Fibroblast of lung (primary cell): Measurements from ENCODE around the gene COMMD3. TPM values are rescaled to one million over a fixed set of nuclear protein-coding genes. Genes with fewer than 3 reads are reported as not detected.
A peak's percentile ranks its signal among the peaks of the same experiment; 100 is the strongest.

Experiments used
- DNase-seq, 2 donors: peaks; one replicate each; pipeline versions ENCODE4 v3.0.0 to v3.0.0-alpha.2; 2010; ENCODE audit warnings: low read depth in 2 of 2
- H2AFZ ChIP-seq: 2 replicates; pipeline ENCODE4 v1.5.1; 2012; ENCODE audit warnings: low read length, control low read depth, inconsistent platforms
- H3K27ac ChIP-seq: 2 replicates; pipeline ENCODE4 v1.5.1; 2011; ENCODE audit warnings: low read length, control low read depth; ENCODE audit not compliant: insufficient read depth
- H3K27me3 ChIP-seq: 2 replicates; pipeline ENCODE4 v1.5.1; 2011; ENCODE audit warnings: mild to moderate bottlenecking, low read length; ENCODE audit not compliant: control insufficient read depth, insufficient read depth
- H3K36me3 ChIP-seq: 2 replicates; pipeline ENCODE4 v1.5.1; 2011; ENCODE audit warnings: low read length; ENCODE audit not compliant: control insufficient read depth, insufficient read depth
- H3K4me1 ChIP-seq: 2 replicates; pipeline ENCODE4 v1.5.1; 2011; ENCODE audit warnings: low read length; ENCODE audit not compliant: control insufficient read depth, insufficient read depth; ENCODE audit errors: extremely low read depth
- H3K4me2 ChIP-seq: 2 replicates; pipeline ENCODE4 v1.5.1; 2011; ENCODE audit warnings: low read length, control low read depth; ENCODE audit not compliant: insufficient read depth; ENCODE audit errors: extremely low read depth
- H3K4me3 ChIP-seq, 4 experiments: fragments of 200-600 bp in 1 of 4; sonication (generic) in 1 of 4; replicated peaks in 1 of 4; 2 replicates each; pipeline ENCODE4 v1.5.1; 2011 to 2016; ENCODE audit warnings: low read length in 4 of 4, low read depth in 3 of 4, mild to moderate bottlenecking in 3 of 4, control low read depth in 2 of 4, inconsistent platforms in 1 of 4, mixed read lengths in 1 of 4; ENCODE audit not compliant: insufficient read depth in 1 of 4; ENCODE audit errors: control extremely low read depth in 1 of 4
- H3K79me2 ChIP-seq: 2 replicates; pipeline ENCODE4 v1.5.1; 2012; ENCODE audit warnings: mild to moderate bottlenecking, low read length, inconsistent platforms; ENCODE audit not compliant: control insufficient read depth, insufficient read depth
- H3K9ac ChIP-seq: 2 replicates; pipeline ENCODE4 v1.5.1; 2011; ENCODE audit warnings: mild to moderate bottlenecking, low read length, control low read depth; ENCODE audit not compliant: insufficient read depth
- H3K9me3 ChIP-seq: 2 replicates; pipeline ENCODE4 v1.5.1; 2012; ENCODE audit warnings: low read depth, low read length; ENCODE audit not compliant: control insufficient read depth, insufficient read depth
- H4K20me1 ChIP-seq: 2 replicates; pipeline ENCODE4 v1.5.1; 2011; ENCODE audit warnings: low read length; ENCODE audit not compliant: control insufficient read depth, insufficient read depth; ENCODE audit errors: extremely low read depth
- EZH2 ChIP-seq: IDR thresholded peaks from 2 replicates; pipeline ENCODE4 v1.5.1; 2012; ENCODE audit warnings: low read length, control low read depth, mild to moderate bottlenecking; ENCODE audit errors: missing control alignments
- polyA plus RNA-seq, 2 donors: library from polyadenylated mRNA; depleted of rRNA in 1 of 2; stranded (reverse) in 1 of 2; unstranded in 1 of 2; fragments of >200 nt; gene quantifications; 2 replicates each; pipeline ENCODE4 v1.2.1, GENCODE V29; 2011 to 2012; ENCODE audit warnings: missing spikeins in 1 of 2
- total RNA-seq: library from RNA; depleted of rRNA; stranded (reverse); fragments of >200 nt; gene quantifications from 2 replicates; pipeline ENCODE4 v1.2.1, GENCODE V29; 2014
- TF ChIP-seq, protein P1 (sequence below), 2 donors: IDR thresholded peaks in 1 of 2; conservative IDR thresholded peaks in 1 of 2; 1 replicate in 1 of 2; 2 replicates in 1 of 2; pipeline ENCODE4 v1.5.1; 2011 to 2012; ENCODE audit warnings: low read length in 2 of 2, control low read depth in 1 of 2, inconsistent platforms in 1 of 2, low read depth in 1 of 2, mild to moderate bottlenecking in 1 of 2

COMMD3 gene
- total and polyA plus RNA-seq, 2 donors (not counting 1 experiment from before 2014, with no cell fraction given), result 39.0 to 42.3 TPM

DNA sequence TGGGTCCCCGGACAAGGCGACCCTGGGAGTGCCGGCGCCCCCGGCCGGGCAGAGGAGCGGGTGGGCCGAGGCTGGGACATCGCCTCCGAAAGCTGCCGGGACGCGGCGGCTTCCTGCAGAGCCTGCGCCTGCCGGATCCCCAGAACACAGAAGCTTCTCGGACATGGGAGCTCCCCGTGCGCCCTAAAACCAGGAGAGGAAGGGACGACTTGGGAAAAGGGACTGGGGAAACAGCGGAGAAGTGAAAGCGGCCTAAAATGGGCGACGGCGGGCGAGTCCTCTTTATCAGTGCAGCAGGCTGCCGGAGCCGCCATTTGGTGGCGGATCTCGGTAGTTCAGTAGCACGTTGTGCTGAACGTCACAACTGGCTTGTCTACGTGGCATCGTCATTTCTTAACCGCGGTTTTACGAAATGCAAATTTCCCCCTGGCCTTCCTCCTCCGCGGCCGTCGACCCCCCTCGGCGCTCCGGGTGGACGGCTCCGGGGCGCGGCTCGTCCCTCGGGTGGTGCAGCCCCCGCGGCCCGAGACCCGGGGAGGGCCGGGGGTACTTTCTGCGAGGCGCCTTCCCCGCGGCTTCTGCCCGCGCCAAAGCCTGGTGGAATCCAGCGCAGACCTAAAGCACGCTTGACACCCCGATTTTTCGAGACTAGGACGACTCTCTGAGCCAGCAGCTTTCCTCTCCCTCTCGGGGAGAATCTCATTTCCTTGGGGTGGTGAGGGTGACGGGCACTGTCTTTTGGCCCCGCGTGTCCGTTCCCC is 19.2 kb downstream of the COMMD3 start:
- H3K9ac ChIP-seq, result peak overlapping the region; percentile 44
- peak overlapping the region; percentile 36 to 52 (median 46) for H3K4me3 ChIP-seq
- peak; percentile 58 to 62 for DNase-seq
- H3K9me3 ChIP-seq, result no peaks in the 10 kb centered on the region
- no peak overlapping the region for H3K27ac ChIP-seq
- H3K4me2 ChIP-seq, result peak overlapping the region; percentile 89
- H4K20me1 ChIP-seq, result no peaks in the 10 kb centered on the region
- peak overlapping the region; percentile 76 for H2AFZ ChIP-seq
- no peaks in the 10 kb centered on the region for H3K36me3 ChIP-seq
- peaks cover 48% of the 10 kb centered on the region for H3K27me3 ChIP-seq
- TF ChIP-seq EZH2, result no peak
- TF ChIP-seq, protein P1, sequence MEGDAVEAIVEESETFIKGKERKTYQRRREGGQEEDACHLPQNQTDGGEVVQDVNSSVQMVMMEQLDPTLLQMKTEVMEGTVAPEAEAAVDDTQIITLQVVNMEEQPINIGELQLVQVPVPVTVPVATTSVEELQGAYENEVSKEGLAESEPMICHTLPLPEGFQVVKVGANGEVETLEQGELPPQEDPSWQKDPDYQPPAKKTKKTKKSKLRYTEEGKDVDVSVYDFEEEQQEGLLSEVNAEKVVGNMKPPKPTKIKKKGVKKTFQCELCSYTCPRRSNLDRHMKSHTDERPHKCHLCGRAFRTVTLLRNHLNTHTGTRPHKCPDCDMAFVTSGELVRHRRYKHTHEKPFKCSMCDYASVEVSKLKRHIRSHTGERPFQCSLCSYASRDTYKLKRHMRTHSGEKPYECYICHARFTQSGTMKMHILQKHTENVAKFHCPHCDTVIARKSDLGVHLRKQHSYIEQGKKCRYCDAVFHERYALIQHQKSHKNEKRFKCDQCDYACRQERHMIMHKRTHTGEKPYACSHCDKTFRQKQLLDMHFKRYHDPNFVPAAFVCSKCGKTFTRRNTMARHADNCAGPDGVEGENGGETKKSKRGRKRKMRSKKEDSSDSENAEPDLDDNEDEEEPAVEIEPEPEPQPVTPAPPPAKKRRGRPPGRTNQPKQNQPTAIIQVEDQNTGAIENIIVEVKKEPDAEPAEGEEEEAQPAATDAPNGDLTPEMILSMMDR (conservative IDR thresholded peaks at IDR 0.05 in 1 of 2, IDR thresholded peaks at IDR 0.05 in 1 of 2; ENCODE audit: low read depth in 1 of 2, low read length in 2 of 2), result no peak
- H3K4me1 ChIP-seq, result peaks cover 4% of the 10 kb centered on the region
- no peaks in the 10 kb centered on the region for H3K79me2 ChIP-seq

DNA sequence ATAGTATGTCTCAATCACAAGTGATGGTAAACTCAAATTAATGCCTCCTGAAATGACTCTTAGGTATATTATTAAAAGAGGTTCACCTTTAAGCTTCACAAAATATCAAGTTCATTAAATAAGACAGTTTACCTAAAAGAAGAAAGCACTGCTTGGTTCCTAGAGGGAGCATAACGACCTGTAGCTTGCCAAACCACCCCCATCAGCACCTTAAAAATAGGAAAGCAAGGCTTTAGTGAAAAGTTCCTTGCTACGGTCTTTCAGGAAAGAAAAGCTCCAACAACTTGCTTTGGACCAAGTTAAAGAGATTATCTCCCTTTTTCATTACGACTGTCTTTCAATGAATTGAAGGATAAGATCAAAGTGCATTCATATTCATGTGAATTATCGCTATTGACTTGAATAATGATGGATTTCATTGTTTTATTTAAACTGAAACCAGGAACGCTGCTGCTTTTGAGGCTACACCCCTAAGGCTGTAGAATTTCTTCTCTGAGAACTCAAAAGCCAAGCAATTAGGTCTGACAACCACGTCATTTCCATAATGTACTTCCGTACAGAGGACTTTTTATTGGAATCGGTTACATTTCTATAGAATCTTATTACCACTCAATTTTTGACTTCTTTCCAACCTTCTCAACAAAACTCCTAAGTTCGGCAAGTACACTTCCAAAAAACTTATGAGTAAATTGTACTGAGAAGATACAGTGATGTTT is 22.2 kb downstream of the COMMD3 start:
- TF ChIP-seq, protein P1 (conservative IDR thresholded peaks at IDR 0.05 in 1 of 2, IDR thresholded peaks at IDR 0.05 in 1 of 2; ENCODE audit: low read depth in 1 of 2, low read length in 2 of 2), result no peak
- TF ChIP-seq EZH2, result peak; percentile 43
- H3K36me3 ChIP-seq, result no peaks in the 10 kb centered on the region
- peaks cover 6% of the 10 kb centered on the region for H3K4me1 ChIP-seq
- H3K4me3 ChIP-seq, result no peak overlapping the region
- H3K27me3 ChIP-seq, result peaks cover 61% of the 10 kb centered on the region
- no peak for DNase-seq
- H3K9ac ChIP-seq, result no peak overlapping the region
- no peak overlapping the region for H3K4me2 ChIP-seq
- H4K20me1 ChIP-seq, result no peaks in the 10 kb centered on the region
- H2AFZ ChIP-seq, result no peak overlapping the region
- H3K9me3 ChIP-seq, result no peaks in the 10 kb centered on the region
- H3K79me2 ChIP-seq, result no peaks in the 10 kb centered on the region
- no peak overlapping the region for H3K27ac ChIP-seq

DNA sequence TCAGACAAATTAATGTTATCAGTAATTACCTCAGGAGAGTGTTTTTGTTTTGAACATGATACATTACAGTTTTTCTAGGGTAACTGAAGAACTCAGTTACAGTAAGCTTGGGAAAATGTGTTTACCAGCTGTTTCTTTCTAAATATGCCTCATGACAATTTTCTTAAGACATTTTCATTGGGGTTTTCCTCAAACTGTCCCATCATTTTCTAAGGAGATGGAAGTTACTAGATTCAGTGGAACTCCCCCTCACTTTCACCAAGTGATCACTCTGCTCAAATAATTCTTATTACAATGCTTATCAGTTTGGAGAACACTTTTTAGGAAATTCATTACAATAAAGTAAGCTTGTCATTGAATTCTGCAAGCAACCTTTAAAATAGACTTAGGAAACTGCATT is 22.7 kb downstream of the COMMD3 start:
- H3K4me3 ChIP-seq, result no peak overlapping the region
- no peak for DNase-seq
- H3K79me2 ChIP-seq, result no peaks in the 10 kb centered on the region
- H3K4me1 ChIP-seq, result peaks cover 6% of the 10 kb centered on the region
- H3K27ac ChIP-seq, result no peak overlapping the region
- no peak overlapping the region for H3K4me2 ChIP-seq
- no peaks in the 10 kb centered on the region for H4K20me1 ChIP-seq
- H3K27me3 ChIP-seq, result peaks cover 65% of the 10 kb centered on the region
- H3K9me3 ChIP-seq, result no peaks in the 10 kb centered on the region
- H3K36me3 ChIP-seq, result no peaks in the 10 kb centered on the region
- no peak overlapping the region for H2AFZ ChIP-seq
- TF ChIP-seq EZH2, result no peak
- TF ChIP-seq, protein P1 (conservative IDR thresholded peaks at IDR 0.05 in 1 of 2, IDR thresholded peaks at IDR 0.05 in 1 of 2; ENCODE audit: low read depth in 1 of 2, low read length in 2 of 2), result no peak
- H3K9ac ChIP-seq, result no peak overlapping the region
